Mesothelial cell of epicardium (in vitro differentiated cells): Measurements from ENCODE around the gene LGALSL. TPM values are rescaled to one million over a fixed set of nuclear protein-coding genes. Genes with fewer than 3 reads are reported as not detected.

Experiments
- DNase-seq, 2 experiments: peaks; one replicate each; pipeline ENCODE4 v3.0.0; 2021; ENCODE audit warnings: low spot score in 2 of 2; ENCODE audit not compliant: unreplicated experiment in 2 of 2
- H3K27ac Mint-ChIP-seq: 2 replicates; pipeline ENCODE4 v1.8.0; 2021; ENCODE audit warnings: mixed read lengths
- H3K27me3 Mint-ChIP-seq: 2 replicates; pipeline ENCODE4 v1.8.0; 2021; ENCODE audit warnings: low read depth, mixed read lengths
- H3K36me3 Mint-ChIP-seq: 2 replicates; pipeline ENCODE4 v1.8.0; 2021; ENCODE audit warnings: mixed read lengths
- H3K4me1 Mint-ChIP-seq: 2 replicates; pipeline ENCODE4 v1.8.0; 2021; ENCODE audit warnings: mixed read lengths
- H3K4me3 Mint-ChIP-seq: 2 replicates; pipeline ENCODE4 v1.8.0; 2021; ENCODE audit warnings: mild to moderate bottlenecking, moderate library complexity, mixed read lengths
- H3K9me3 Mint-ChIP-seq: 2 replicates; pipeline ENCODE4 v1.8.0; 2021; ENCODE audit warnings: mixed read lengths
- CTCF ChIP-seq: fragments of 200-600 bp; sonication (generic); IDR thresholded peaks from one replicate; pipeline ENCODE4 v1.5.0; 2021; ENCODE audit warnings: antibody characterized with exemption; ENCODE audit not compliant: unreplicated experiment
- total RNA-seq: library from RNA; stranded (reverse); gene quantifications from 3 replicates; pipeline ENCODE4 v1.2.1, GENCODE V29; 2021

LGALSL gene
- total RNA-seq, 1 donor from 2014 or later = 15.6 TPM

GRCh38 chr2:64460330-64460729 is 6.4 kb downstream of the LGALSL start:
- Mint-ChIP-seq H3K27me3 (no peaks in the 10 kb centered on the region), H3K4me3 (no peak overlapping the region), H3K4me1 (peaks cover 15% of the 10 kb centered on the region), H3K27ac (no peak overlapping the region), H3K36me3 (peaks cover 7% of the 10 kb centered on the region), H3K9me3 (no peaks in the 10 kb centered on the region)
- no peak for DNase-seq
- TF ChIP-seq CTCF = no peak

GRCh38 chr2:64461271-64462058 is 7.5 kb downstream of the LGALSL start:
- peaks cover 11% of the 10 kb centered on the region for H3K4me1 Mint-ChIP-seq
- no peaks in the 10 kb centered on the region for H3K27me3 Mint-ChIP-seq
- no peak for DNase-seq
- no peak overlapping the region for H3K4me3 Mint-ChIP-seq
- H3K9me3 Mint-ChIP-seq = no peaks in the 10 kb centered on the region
- H3K36me3 Mint-ChIP-seq = peaks cover 7% of the 10 kb centered on the region
- no peak overlapping the region for H3K27ac Mint-ChIP-seq
- no peak for TF ChIP-seq CTCF

- Mint-ChIP-seq H3K9me3 (no peaks in the 10 kb centered on the region), H3K27me3 (no peaks in the 10 kb centered on the region), H3K27ac (no peak overlapping the region), H3K36me3 (peaks cover 7% of the 10 kb centered on the region), H3K4me1 (peaks cover 11% of the 10 kb centered on the region), H3K4me3 (no peak overlapping the region)
- no peak for DNase-seq
- TF ChIP-seq CTCF = no peak
Measured at GRCh38 chr2:64462171-64462570, 8.2 kb downstream of the LGALSL start.

- Mint-ChIP-seq H3K36me3 (peaks cover 3% of the 10 kb centered on the region), H3K27ac (no peak overlapping the region)
Measured at GRCh38 chr2:64462940-64463700, 9.2 kb downstream of the LGALSL start.

GRCh38 chr2:64463781-64464180 is 9.8 kb downstream of the LGALSL start:
- no peaks in the 10 kb centered on the region for H3K9me3 Mint-ChIP-seq
- no peak for TF ChIP-seq CTCF
- no peak for DNase-seq
- H3K4me3 Mint-ChIP-seq = no peak overlapping the region
- H3K36me3 Mint-ChIP-seq = no peaks in the 10 kb centered on the region
- H3K4me1 Mint-ChIP-seq = peaks cover 11% of the 10 kb centered on the region
- H3K27me3 Mint-ChIP-seq = no peaks in the 10 kb centered on the region
- H3K27ac Mint-ChIP-seq = no peak overlapping the region

More at GRCh38 chr2:64462940-64463700, 9.2 kb downstream of the LGALSL start:
- Mint-ChIP-seq H3K4me1 (peaks cover 11% of the 10 kb centered on the region), H3K27me3 (no peaks in the 10 kb centered on the region), H3K4me3 (no peak overlapping the region), H3K9me3 (no peaks in the 10 kb centered on the region)
- no peak for DNase-seq
- TF ChIP-seq CTCF = no peak
